ENCODE measurements around the gene MEOX1. TPM values are rescaled to one million over a fixed set of nuclear protein-coding genes. Genes with fewer than 3 reads are reported as not detected.

MEOX1 gene
- total RNA-seq, 6 experiments from 2014 or later: not detected

- H3K4me3 Mint-ChIP-seq: no peak overlapping the region; the same call in 1 of the 2 replicates
These were observed 855 bp upstream of the MEOX1 start for GRCh38 chr17:43662413-43663141.

GRCh38 chr17:43660816-43661493, 767 bp downstream of the MEOX1 start:
- Mint-ChIP-seq H3K4me1 (ENCODE audit: low read depth) (peaks cover 15% of the 10 kb centered on the region), H3K4me3 (no peak overlapping the region), H3K27me3 (ENCODE audit: insufficient read depth) (peaks cover 31% of the 10 kb centered on the region), H3K27ac (no peak overlapping the region), H3K36me3 (ENCODE audit: low read depth) (no peaks in the 10 kb centered on the region), H3K9me3 (no peaks in the 10 kb centered on the region)
- DNase-seq: no peak
- no peak for TF ChIP-seq CTCF (IDR thresholded peaks at IDR 0.05)

More at GRCh38 chr17:43662413-43663141, 855 bp upstream of the MEOX1 start:
- peaks cover 24% of the 10 kb centered on the region for H3K27me3 Mint-ChIP-seq (ENCODE audit: insufficient read depth)
- H3K27ac Mint-ChIP-seq: no peak overlapping the region
- no peak for DNase-seq
- peaks cover 16% of the 10 kb centered on the region for H3K4me1 Mint-ChIP-seq (ENCODE audit: low read depth)
- no peak for TF ChIP-seq CTCF (IDR thresholded peaks at IDR 0.05)
- no peaks in the 10 kb centered on the region for H3K36me3 Mint-ChIP-seq (ENCODE audit: low read depth)
- H3K9me3 Mint-ChIP-seq: no peaks in the 10 kb centered on the region

GRCh38 chr17:43659823-43660617, 1.7 kb downstream of the MEOX1 start:
- Mint-ChIP-seq H3K4me1 (ENCODE audit: low read depth) (peaks cover 15% of the 10 kb centered on the region), H3K27ac (no peak overlapping the region), H3K9me3 (no peaks in the 10 kb centered on the region), H3K4me3 (no peak overlapping the region), H3K36me3 (ENCODE audit: low read depth) (no peaks in the 10 kb centered on the region), H3K27me3 (ENCODE audit: insufficient read depth) (peaks cover 31% of the 10 kb centered on the region)
- TF ChIP-seq CTCF (IDR thresholded peaks at IDR 0.05): no peak
- DNase-seq: no peak

- H3K9me3 Mint-ChIP-seq: no peaks in the 10 kb centered on the region
- no peak for TF ChIP-seq CTCF (IDR thresholded peaks at IDR 0.05)
- no peak overlapping the region for H3K4me3 Mint-ChIP-seq
- no peak overlapping the region for H3K27ac Mint-ChIP-seq
- H3K4me1 Mint-ChIP-seq (ENCODE audit: low read depth): peaks cover 15% of the 10 kb centered on the region
- peaks cover 28% of the 10 kb centered on the region for H3K27me3 Mint-ChIP-seq (ENCODE audit: insufficient read depth)
- no peak for DNase-seq
- no peaks in the 10 kb centered on the region for H3K36me3 Mint-ChIP-seq (ENCODE audit: low read depth)
These were observed 2.8 kb downstream of the MEOX1 start for GRCh38 chr17:43658900-43659299.

GRCh38 chr17:43655693-43656255, 5.9 kb downstream of the MEOX1 start:
- no peak overlapping the region for H3K4me3 Mint-ChIP-seq
- no peak for DNase-seq
- no peak overlapping the region for H3K27ac Mint-ChIP-seq
- TF ChIP-seq CTCF (IDR thresholded peaks at IDR 0.05): no peak
- peaks cover 21% of the 10 kb centered on the region for H3K27me3 Mint-ChIP-seq (ENCODE audit: insufficient read depth)
- H3K9me3 Mint-ChIP-seq: no peaks in the 10 kb centered on the region
- H3K4me1 Mint-ChIP-seq (ENCODE audit: low read depth): no peaks in the 10 kb centered on the region
- no peaks in the 10 kb centered on the region for H3K36me3 Mint-ChIP-seq (ENCODE audit: low read depth)

Data from HFFc6 (cell line).